Pancreas (tissue), 10 donors: Measurements from ENCODE around the gene RANGRF. TPM values are rescaled to one million over a fixed set of nuclear protein-coding genes. Genes with fewer than 3 reads are reported as not detected.

Experiments
- ATAC-seq, 4 donors: fragments of 200-7000 bp; cut with Tn5 transposase; one replicate each; pipeline versions ENCODE4 v1.8.0 to v1.9.1; 2020; ENCODE audit warnings: mild to moderate bottlenecking in 4 of 4, moderate library complexity in 4 of 4
- DNase-seq, 6 donors: peaks; one replicate each; pipeline ENCODE4 v3.0.0-alpha.2; 2020
- FAIRE-seq: peaks from 2 replicates; lab custom pipeline; 2012; peaks lifted over from hg19 to GRCh38; lab: Jason Lieb, UNC
- H3K27ac ChIP-seq, 4 donors: fragments of 200-600 bp; sonication (generic); 1 replicate in 3 of 4; 2 replicates in 1 of 4; pipeline versions ENCODE4 v1.5.0 to v1.8.0; 2020
- H3K27me3 ChIP-seq, 4 donors: fragments of 200-600 bp; one replicate each; pipeline ENCODE4 v1.8.0; 2021
- H3K36me3 ChIP-seq, 3 donors: fragments of 200-600 bp; sonication (generic) in 1 of 3; one replicate each; pipeline versions ENCODE4 v1.5.0 to v1.8.0; 2020 to 2021
- H3K4me1 ChIP-seq, 3 donors: fragments of 200-600 bp; one replicate each; pipeline ENCODE4 v1.8.0; 2021
- H3K4me3 ChIP-seq, 4 donors: fragments of 200-600 bp; sonication (generic) in 2 of 4; one replicate each; pipeline versions ENCODE4 v1.5.0 to v1.8.0; 2020 to 2021
- H3K9me3 ChIP-seq, 4 donors: fragments of 200-600 bp; one replicate each; pipeline ENCODE4 v1.8.0; 2021
- WGBS, 2 donors: extraction: QIAGEN DNeasy Blood & Tissue Kit; methylation state at CpG; one replicate each; pipeline ENCODE4 v1.1.7; 2013; 5-methylcytosine and 5-hydroxymethylcytosine counted together
- intact Hi-C, 3 donors: fragments of 100-400 bp; cut with DNase I; formaldehyde crosslinking; loops; one replicate each; pipeline versions ENCODE4 v1.11.1 to v1.14.2; 2022
- polyA plus RNA-seq, 2 donors: library from polyadenylated mRNA; stranded (reverse); fragments of 200-250 nt; gene quantifications; one replicate each; pipeline ENCODE4 v1.2.3, GENCODE V29; 2013
- total RNA-seq, 6 donors: library from RNA; stranded (reverse); fragmentation: NEBNext Ultra II Directional in 4 of 6; extraction: Animal tissue kit (Norgen Biotek cat#: 25700) in 4 of 6; gene quantifications; one replicate each; pipeline versions ENCODE4 v1.2.1 to v1.2.4, GENCODE V29; 2021 to 2023
- TF ChIP-seq, protein P1 (sequence below), 4 donors: fragments of 200-600 bp; sonication (generic) in 3 of 4; IDR thresholded peaks; one replicate each; pipeline versions ENCODE4 v1.5.0 to v1.8.0; 2021; ENCODE audit warnings: antibody characterized with exemption in 4 of 4
- donor health status: healthy with polysubstance abuse.
- donor health status: DM: no; HTN: no; CAD: no; lungs with moderate emphysema.
- donor health status: DM: no; HTN: no; CAD: no.
- donor health status: control.
- donor health status: control.
- donor health status: Bipolar disorder and iron deficiency.
- donor health status: DM: yes; HTN: yes; CAD: no.
- donor health status: DM: no; HTN: no; CAD: no.
- donor health status: DM: no; HTN: no; CAD: no.
- donor health status: DM: yes; HTN: yes; CAD: no.

Gene RANGRF
- total and polyA plus RNA-seq, 8 donors, result 2.8 to 27.4 (median 7.1) TPM

DNA sequence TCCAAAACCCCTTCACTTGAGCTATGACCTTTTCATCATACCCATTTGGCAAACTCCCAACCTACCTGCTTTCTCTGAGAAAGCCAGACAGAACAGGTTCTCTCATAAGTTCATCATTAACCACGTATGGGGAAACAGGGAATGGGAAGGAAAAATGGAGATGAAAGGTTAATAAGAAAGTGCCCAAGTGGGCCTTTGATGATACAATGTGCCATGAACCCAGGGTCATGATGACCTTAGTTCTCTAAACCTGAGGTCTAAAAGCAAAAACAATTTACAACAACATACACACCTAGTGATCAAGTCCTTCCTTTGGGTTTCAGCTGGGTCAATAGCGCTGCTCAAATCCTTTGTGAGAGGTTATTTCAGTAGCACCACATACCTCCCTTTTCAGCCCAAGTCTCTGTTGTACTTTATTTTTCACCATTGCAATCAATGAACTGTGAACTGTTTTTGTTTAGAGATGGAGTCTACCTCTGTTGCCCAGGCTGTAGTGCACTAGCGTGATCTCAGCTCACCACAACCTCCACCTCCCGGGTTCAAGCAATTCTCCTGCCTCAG lies 14.5 kb upstream of the RANGRF start:
- intact Hi-C loops, result no loop called here
- no peak for FAIRE-seq
- TF ChIP-seq, protein P1, sequence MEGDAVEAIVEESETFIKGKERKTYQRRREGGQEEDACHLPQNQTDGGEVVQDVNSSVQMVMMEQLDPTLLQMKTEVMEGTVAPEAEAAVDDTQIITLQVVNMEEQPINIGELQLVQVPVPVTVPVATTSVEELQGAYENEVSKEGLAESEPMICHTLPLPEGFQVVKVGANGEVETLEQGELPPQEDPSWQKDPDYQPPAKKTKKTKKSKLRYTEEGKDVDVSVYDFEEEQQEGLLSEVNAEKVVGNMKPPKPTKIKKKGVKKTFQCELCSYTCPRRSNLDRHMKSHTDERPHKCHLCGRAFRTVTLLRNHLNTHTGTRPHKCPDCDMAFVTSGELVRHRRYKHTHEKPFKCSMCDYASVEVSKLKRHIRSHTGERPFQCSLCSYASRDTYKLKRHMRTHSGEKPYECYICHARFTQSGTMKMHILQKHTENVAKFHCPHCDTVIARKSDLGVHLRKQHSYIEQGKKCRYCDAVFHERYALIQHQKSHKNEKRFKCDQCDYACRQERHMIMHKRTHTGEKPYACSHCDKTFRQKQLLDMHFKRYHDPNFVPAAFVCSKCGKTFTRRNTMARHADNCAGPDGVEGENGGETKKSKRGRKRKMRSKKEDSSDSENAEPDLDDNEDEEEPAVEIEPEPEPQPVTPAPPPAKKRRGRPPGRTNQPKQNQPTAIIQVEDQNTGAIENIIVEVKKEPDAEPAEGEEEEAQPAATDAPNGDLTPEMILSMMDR (IDR thresholded peaks at IDR 0.05), result no peak
- Histone ChIP-seq H3K27ac (peak overlapping the region in 3 of 4 donors; percentile 46 to 76 (median 74)), H3K4me1 (peaks cover 8 to 41% (median 21%) of the 10 kb centered on the region in 3 donors), H3K36me3 (peaks cover 0 to 4% (median 0%) of the 10 kb centered on the region in 3 donors), H3K4me3 (no peak overlapping the region), H3K27me3 (no peaks in the 10 kb centered on the region), H3K9me3 (no peaks in the 10 kb centered on the region)
- peak in 2 of 6 donors; percentile 52 to 71 for DNase-seq
- WGBS, 2 donors, result 65 to 68% methylated on average over 4 of the region's 4 CpGs
- peak; percentile 78 to 87 (median 80) for ATAC-seq

DNA sequence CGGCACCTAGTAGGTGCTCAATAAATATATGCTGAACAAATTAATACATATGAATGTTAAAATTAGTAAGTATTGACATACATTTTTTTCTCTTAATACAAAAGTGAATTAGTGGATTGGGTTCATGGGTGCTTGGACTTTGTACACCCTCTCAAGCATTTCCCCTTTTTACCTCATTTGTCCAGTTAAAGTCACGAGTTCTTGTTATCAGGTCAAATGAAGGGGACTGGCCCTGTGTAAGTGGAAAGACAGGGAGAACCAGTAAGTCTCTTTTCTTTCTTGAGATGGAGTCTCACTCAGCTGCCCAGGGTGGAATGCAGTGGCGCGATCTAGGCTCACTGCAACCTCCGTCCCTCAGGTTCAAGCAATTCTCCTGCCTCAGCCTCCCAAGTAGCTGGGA lies 13.7 kb upstream of the RANGRF start:
- H3K4me1 ChIP-seq, result peaks cover 8 to 41% (median 21%) of the 10 kb centered on the region in 3 donors
- no peaks in the 10 kb centered on the region for H3K27me3 ChIP-seq
- ATAC-seq (peak in 1 of 4 donors; percentile 4), DNase-seq (no peak), FAIRE-seq (no peak)
- intact Hi-C loops, result no loop called here
- H3K36me3 ChIP-seq, result peaks cover 0 to 4% (median 0%) of the 10 kb centered on the region in 3 donors
- H3K27ac ChIP-seq, result peak overlapping the region in 1 of 4 donors; percentile 76
- WGBS, 2 donors, result 72 to 77% methylated on average over 5 of the region's 5 CpGs
- H3K9me3 ChIP-seq, result no peaks in the 10 kb centered on the region
- TF ChIP-seq, protein P1 (IDR thresholded peaks at IDR 0.05), result no peak
- no peak overlapping the region for H3K4me3 ChIP-seq

DNA sequence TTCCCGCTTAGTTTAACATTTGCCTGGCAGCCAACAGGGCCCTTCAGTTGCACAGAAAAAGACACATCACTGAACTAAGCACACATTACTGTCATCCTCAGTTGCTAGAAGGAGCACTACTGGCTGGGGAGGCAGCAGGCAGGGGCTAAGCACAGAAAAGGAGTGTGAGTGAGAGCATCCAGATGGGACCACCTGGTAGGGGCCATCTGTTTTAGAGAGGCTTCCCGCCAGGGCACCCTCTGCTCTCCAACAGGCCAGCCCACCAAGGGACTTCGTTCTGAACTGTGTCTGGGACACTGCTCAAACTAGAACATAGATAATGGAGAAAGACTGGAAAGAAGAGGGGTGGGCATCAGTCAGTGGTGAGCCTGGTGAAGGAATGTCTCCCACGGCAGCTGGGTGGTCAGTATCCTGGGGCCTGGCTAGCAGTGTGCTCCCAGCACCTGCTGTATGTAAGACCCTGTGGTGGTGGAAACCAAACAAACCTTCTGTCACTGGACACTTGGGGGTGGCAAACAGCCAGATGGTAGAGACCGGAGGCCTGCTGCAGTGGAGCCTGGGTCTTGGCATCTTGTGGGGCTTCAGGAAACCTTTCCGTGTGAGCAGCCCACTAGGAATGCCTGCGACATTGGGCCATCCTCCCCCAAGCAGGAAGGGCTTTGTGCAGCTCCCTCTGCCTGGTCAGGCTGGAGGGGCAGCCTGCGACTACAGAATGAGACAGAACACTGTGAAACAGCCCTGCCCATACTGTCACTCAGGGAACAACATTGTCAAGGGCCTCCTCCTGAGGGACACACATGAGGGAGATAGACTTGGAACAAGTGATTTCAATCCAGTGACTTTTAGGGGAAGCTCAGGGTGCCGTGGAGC lies 12.8 kb upstream of the RANGRF start:
- peaks cover 8 to 41% (median 21%) of the 10 kb centered on the region in 3 donors for H3K4me1 ChIP-seq
- intact Hi-C loops, result no loop called here
- FAIRE-seq (no peak), ATAC-seq (no peak), DNase-seq (no peak)
- H3K36me3 ChIP-seq, result no peaks in the 10 kb centered on the region
- peak overlapping the region in 1 of 4 donors; percentile 76 for H3K27ac ChIP-seq
- 68 to 78% methylated on average over 9 of the region's 9 CpGs for WGBS, 2 donors
- no peaks in the 10 kb centered on the region for H3K9me3 ChIP-seq
- H3K27me3 ChIP-seq, result no peaks in the 10 kb centered on the region
- no peak overlapping the region for H3K4me3 ChIP-seq
- TF ChIP-seq, protein P1 (IDR thresholded peaks at IDR 0.05), result no peak

DNA sequence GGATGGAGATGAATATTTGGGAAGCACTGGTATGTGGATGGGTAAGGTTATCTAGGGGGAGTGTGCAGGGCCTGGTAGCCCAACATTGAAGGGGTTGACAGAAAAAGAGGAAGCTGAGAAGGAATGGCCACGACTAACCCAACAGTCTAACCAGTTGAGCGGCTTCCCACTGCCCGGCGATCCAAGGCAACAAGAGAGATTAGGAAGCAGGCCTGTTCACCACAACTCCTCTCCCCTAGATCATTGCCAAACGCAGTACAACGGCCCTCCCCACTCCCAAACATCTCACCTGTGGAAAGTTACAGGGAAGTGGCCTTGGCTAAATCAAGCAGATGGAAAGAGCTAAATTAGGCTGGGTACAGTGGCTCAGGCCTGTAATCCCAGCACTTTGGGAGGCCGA lies 11.2 kb upstream of the RANGRF start:
- Histone ChIP-seq H3K27me3 (no peaks in the 10 kb centered on the region), H3K36me3 (no peaks in the 10 kb centered on the region), H3K4me1 (peaks cover 8 to 41% (median 21%) of the 10 kb centered on the region in 3 donors), H3K9me3 (no peaks in the 10 kb centered on the region), H3K4me3 (no peak overlapping the region), H3K27ac (peak overlapping the region in 2 of 4 donors; percentile 28 to 57)
- ATAC-seq, result peak; percentile 55 to 68 (median 62)
- DNase-seq, result peak in 3 of 6 donors; percentile 42 to 74 (median 61)
- FAIRE-seq, result no peak
- intact Hi-C loops, result no loop called here
- TF ChIP-seq, protein P1 (IDR thresholded peaks at IDR 0.05), result no peak
- 21 to 23% methylated on average over 7 of the region's 7 CpGs for WGBS, 2 donors
